Stimulated activated CD4-positive, alpha-beta T cell treated with anti-CD3 and anti-CD28 coated beads, TNF-alpha, amount 100 ng/mL, for 48 hours (primary cell): ENCODE measurements around the gene NOX3.
"Not testable (repeated sequence)": the region's sequence is repeated elsewhere in the genome, so short reads cannot be mapped to it uniquely, and the experiment has no call there.

Source experiments
- DNase-seq, 3 donors: peaks; one replicate each; pipeline ENCODE4 v3.0.0-alpha.2; 2020; ENCODE audit warnings: low read depth in 3 of 3

Gene NOX3

DNA sequence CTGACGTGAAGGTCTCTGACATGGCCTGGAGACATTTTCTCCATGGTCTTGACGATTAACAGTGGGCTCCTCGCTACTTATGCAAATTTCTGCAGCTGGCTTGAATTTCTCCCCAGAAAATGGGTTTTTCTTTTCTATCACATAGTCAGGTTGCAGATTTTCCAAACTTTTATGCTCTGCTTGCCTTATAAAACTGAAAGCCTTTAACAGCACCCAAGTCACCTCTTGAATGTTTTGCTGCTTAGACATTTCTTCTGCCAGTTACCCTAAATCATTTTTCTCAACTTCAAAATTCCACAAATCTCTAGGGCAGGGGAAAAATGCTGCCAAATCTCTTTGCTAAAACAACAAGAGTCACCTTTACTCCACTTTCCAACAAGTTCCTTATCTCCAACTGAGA is 12.9 kb upstream of the NOX3 start:
- not testable (repeated sequence) for DNase-seq

DNA sequence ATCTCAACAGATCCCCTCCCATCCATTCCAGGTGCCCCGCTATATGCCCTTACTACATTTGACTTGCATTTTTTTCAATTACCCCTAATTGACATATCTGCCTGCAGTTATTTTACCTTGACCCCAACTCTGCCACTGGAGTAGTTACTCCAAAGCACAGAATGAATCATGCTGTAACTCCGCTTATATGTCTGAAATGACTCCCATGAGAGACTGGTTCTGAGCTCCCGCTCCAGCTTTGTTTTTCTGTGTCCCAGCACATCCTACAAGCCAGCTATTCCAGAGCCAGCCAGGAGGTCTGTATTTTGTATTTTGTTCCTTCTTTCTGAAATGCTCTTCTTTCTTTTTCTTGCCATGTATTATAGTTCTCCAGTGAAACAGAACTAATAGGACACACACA is 10.9 kb upstream of the NOX3 start:
- no peak for DNase-seq

DNA sequence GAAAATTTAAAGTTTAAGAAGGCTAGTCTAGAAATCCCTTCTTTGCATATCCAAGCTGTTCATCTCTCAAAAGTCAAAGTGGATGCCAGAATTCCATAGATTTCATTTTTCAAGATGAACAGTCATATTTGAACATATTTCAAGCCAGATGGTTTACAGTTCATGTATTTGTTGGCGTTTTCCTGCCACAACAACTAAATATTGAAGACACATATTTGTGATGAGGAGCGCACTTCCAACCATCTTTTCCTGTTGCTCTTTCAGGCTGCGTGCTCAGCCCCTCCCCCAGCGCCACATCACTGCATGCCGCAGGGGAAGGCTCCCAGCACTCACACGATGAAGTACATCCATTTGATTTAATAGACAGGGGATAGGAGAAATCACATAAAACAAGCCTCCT is 5.9 kb upstream of the NOX3 start:
- DNase-seq, result no peak

DNA sequence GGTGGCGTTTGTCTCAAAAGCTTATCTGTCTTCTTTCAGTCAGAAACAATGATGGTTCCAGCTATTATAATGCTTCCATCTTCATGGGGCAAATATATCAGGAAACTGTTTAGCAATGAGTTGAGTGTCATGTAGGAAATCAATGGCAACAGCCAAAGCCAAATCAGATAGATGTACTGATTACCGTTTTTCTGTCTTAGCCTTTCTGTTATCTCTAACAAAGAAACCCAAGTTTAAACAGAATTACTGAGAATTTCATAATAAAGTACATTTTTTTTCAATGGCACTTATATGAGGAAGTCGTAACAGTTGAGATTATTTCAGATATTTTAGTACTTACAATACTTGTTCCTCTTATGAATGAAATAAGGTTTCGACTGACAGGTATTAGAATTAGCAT is 1.2 kb downstream of the NOX3 start:
- no peak for DNase-seq

DNA sequence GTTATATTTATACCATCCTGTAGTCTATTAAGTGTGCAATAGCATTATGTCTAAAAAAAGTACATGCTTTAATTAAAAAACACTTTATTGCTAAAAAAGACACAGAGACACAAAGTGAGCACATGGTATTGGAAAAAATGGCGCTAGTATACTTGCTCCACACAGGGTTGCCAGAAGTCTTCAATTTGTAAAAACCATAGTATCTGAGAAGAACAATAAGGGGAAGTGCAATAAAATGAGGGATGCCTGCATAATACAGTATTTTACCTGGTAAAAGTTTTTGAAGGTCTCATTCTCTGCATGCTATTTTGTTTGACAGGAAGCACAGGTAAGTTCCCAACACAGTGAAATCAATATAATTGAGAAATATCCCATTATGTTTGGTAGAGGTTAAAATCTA is 1.6 kb downstream of the NOX3 start:
- DNase-seq, result no peak

DNA sequence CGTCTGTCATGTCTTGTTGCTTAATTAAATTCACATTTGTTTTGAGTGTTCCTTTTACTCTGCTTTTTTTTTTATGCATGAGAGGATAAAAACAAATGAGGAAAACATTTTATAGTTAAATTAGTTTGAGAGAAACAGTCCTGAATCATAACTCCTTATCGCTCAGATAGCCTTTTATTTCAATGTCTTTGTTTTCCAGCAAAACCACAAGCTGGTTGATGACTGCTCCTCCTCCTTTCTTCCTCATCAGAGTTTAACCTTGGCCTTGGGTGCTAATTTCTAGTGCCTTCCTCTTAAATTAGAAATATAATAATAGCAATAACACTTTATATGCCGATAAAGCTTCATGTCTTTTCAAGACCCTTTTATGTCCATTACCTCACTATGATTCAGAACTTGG is 3.1 kb downstream of the NOX3 start:
- DNase-seq, result no peak

DNA sequence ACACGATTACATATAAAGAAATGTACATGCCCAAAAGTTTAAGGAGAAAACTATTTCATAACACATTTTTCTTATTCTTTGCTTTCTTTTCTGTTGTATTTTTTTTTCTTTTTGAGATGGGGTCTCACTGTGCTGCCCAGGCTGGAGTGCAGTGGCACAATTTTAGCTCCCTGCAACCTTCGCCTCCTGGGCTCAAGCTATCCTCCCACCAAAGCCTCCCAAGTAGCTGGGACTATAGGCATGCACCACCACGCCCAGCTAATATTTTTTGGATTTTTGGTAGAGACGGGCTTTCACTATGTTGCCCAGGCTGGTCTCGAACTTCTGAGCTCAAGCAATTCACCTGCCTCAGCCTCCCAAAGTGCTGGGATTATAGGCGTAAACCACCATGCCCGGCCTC is 4.1 kb downstream of the NOX3 start:
- DNase-seq, result not testable (repeated sequence)

DNA sequence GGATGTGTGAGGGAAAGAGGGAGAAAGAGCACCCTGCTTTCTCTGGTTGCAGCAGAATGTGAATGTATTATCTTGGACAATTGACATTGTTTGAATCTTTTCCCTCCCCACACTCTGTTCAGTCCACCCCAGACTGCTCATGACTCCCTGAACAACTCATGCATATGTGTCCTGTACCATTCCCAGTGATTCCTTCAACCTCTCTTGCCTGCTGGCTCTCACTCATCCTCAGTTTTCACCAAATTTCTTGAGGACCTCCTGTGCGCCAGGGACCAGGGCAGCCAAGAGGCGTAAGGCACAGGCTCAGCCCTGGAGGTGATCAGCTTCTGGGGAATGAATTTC is 5.4 kb downstream of the NOX3 start:
- no peak for DNase-seq

DNA sequence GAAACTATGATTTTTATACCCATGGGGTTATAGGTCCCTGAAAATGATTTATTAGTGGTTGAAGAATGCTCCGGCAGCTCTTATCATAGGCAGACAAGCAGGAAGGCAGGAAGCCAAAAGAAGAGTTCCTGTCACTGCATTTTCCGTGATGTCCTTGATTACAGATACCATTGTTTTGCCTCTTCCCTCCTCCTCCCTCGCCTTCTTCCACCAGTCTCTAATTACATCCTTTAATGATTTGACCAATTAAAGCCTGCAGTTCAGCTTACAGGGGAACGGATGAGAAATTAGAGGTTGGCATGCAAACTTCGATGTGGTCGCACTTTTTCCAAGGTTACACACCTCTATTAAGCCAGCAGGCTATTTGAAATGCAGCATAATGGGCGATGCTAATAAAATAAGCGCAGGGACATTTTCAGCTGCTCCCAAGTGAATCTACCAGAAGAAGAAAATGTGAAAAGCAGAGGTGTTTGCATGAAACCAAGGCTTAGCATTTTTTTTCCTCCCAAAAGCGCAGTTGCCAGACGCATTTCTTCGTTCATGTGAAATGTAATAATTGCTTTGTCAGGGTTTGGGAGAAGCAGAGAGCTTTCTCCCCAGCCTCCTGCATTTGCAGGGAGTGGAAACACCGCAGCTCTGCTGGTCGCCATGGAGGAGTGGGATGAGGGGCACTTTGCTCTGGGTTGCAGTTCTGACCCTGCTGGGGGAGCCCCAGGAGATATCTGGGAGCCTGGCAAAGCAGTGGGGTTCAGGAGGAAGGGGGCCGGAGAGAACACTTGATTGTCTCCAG is 6.0 kb downstream of the NOX3 start:
- no peak for DNase-seq

DNA sequence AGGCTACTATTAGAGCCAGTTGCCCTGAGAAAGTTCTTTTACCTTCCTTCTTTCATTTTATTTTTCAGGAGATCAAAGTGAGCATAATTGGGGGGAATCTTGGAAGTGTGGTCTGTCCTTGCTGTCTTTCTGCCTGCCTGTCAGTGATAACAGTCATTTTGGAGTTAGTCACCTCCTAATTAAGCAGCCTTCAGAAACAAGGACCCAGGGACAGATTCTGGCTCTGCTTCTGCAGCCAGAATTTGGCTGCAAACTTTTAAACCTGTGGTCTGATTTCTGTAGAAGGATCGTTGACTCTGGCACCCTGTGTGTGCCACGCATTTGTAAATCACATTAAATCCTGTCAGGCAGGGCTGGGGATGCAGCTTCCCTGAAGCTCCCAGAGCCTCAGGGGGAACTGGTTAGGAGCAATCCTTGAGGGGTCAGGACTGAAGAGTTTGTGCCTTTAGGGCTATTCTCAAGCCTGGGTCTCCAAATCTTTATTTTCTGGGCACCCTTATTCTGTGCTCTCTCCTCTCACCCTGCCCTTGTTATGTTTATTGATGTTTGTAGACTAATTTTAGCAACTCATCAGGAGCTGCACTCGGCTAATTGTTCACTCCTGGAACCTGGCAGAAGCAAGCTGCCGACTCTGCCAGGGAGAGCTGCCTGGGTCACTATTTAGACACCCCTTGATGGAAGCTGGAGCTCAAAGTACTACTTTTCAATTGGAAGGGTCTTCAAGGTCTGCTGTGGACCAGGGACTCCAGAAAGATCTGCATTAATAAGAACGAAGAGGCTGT is 6.8 kb downstream of the NOX3 start:
- DNase-seq, result no peak

DNA sequence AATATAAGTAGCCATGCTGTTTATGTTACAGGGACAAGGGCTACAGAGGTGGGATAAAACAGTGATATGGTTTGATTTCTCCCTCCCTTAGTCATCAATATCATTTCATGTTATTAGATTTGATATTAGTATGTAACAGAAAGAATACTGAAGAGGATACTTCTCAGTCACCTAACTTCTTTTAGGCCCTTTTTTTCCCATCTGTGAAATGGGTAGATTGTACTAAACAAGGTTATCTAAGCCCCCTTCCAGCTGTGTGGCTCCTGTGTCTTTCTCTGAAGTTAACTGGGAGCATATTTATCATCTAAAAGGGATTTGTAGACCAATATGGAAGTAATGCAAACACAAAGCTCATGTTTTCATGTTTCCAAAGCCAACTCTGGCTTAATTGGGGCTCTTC is 7.7 kb downstream of the NOX3 start:
- DNase-seq, result no peak

DNA sequence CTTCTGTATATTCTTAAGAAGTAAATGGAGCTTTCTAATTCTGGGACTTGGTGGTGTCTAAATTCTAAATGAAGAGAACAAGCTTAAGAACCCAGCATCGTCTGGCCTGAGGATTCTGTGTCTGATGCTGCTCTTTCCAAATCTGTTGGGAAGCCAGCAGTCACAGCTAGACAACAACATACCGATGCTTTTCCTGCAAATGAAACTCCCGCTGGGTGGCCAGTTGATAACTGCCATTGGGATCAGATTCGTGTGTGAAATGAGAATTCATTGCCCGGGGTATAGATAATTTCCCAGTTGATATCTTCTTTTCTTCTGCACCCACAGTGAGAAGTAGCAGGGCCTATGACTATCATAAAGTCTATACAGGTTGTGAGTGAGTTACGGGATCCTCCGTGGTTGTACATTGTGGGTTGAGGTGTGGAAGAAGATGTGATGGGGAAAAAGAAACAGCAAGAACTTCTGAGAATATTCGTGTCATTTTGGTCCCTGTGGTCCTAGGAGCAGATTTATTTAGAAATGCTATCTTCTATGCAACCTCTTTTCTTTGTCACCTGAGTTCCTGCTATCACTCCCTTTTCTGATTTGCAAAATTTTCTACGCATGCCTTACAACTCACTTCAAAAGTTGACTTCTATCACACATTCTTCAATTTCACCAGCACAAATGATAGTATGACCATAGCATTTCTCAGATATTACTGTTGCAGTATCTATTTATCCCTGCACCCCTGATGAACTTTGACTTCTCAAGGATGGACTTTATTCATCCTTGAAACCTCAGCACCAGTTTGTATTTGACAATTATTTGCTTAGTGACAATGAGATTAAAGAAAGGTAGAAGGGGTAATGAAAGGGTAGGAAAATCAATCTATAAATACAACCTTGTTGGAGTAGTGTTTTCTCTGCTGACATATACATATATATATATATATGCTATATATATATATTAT is 10.4 kb downstream of the NOX3 start:
- no peak for DNase-seq

DNA sequence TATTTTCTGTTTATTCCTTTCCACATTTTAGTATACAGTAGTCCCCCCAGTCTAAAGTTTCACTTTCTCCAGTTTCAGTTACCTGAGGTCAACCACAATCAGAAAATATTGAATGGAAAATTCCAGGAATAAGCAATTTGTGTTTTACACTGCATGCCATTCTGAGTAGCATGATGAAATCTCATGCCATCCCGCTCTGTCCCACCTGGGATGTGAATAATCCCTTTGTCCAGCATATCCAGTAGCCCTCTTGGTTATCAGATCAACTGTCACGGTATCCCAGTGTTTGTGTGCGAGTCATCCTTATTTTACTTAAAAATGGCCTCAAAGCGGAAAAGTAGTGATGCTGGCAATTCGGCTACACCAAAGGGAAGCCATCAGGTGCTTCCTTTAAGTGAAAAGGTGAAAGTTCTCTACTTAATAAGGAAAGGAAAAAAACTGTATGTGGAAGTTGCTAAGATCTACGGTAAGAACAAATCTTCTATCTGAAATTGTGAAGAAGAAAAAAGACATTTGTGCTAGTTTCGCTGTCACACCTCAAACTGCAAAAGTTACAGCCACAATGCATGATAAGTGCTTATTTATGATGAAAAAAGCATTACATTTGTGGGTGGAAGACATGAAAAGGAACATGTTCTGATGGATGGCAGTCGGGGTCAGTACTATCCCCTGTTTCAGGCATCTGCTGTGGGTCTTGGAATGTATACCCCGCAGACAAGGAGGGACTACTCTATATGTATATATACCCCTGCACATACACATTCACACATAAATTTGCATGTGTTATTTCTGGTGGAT is 11.3 kb downstream of the NOX3 start:
- DNase-seq, result no peak

DNA sequence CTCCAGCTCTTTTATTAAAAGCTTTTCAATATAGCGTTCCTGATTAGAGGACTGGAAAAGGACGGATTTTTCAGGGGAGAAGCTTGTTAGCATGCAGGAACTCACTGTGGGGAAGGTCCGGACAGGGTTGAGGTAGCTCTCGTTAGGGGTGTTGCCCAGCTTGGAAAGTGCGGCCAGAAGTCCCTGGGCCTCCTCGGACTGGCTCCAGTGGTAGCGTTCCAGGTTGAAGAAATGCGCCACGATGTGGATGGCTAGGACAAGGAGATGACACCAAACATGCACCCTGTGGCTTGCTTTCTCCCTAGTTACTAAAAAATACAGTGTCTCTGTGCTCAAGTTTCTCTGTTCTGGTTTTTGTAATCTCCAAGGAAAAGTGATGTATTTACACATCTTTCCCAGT is 12.5 kb downstream of the NOX3 start:
- DNase-seq, result no peak

DNA sequence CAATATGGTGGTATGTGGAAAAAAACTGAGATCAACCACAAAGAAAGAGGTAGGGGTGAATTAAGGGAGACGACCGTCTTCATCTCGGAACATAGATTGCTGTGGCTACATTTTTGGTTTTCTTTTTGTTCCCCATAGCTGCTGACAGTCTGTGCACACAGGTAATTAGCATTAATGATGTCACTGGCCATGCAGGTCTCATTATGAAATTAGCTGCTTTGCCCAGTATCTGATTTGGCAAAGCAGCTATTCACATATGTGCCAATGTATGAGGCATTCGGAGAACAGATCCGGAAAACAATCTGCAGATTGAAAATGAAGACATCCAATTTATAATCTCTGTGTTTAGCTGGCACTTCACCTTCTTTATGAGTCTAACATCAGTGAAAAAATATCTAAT is 13.1 kb downstream of the NOX3 start:
- no peak for DNase-seq

DNA sequence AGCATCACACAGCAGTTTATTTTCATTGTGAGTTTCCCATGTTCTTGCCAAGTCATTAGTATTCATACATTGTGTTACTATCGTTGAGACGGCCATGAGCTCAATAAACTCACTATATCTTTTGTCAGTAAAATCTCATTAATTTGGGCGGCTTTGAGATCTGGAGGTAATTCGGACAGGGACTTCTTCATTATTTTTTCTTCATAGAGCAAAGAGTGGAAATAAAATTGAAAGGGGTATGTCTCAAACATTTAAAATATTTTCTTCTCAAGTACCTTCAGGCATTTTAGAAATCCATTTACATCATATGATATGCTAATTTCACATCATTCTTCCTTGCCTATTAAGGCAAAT is 14.6 kb downstream of the NOX3 start:
- no peak for DNase-seq

DNA sequence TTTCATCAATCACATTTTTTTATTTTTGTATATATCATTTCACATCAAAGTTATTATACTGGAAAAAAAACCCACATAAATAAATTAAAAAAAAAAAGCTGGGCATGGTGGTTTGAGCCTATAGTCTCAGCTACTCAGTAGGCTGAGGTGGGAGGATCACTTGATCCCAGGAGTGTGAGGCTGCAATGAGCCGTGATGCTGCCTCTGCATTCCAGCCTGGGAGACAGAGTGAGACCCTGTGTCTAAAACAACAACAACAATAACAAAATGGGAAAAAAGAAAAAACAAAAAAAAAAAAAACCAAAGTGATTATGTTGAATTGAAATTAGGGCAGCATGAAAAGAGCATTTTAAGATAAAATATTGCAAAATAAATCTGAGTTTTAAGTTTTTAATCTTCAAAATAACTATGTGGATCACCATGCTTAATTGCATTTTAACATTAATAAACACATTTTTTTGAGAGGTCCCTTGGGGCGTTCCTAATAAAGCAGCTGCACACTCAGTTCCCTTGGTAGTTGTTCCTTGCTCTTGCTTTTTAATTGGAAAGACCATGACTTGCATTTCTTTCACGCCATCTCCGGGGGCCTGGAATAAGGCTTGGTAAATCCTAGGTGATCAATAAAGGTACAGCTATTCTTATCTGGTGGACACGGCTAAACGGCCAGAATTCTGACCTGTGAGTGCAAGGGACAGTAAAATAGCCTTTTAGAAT is 15.1 kb downstream of the NOX3 start:
- DNase-seq, result no peak

DNA sequence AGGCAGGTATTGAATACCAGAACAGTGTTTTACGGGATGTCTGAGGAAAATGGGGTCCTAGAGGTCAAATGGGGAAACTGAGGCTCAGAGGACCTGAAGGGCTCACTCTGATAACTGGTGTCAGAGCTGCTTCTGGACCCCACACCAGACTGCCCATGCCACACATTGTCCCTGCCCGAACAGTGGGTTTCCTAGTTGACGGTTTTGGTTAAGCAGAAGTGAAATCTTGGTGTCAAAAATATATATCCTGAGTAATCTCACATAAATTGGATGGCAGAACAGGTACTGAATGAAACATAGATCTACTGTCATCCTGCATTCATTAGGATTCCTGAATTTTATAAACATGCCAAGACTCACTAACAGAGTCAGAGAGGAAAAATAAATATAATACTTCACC is 16.3 kb downstream of the NOX3 start:
- no peak for DNase-seq

DNA sequence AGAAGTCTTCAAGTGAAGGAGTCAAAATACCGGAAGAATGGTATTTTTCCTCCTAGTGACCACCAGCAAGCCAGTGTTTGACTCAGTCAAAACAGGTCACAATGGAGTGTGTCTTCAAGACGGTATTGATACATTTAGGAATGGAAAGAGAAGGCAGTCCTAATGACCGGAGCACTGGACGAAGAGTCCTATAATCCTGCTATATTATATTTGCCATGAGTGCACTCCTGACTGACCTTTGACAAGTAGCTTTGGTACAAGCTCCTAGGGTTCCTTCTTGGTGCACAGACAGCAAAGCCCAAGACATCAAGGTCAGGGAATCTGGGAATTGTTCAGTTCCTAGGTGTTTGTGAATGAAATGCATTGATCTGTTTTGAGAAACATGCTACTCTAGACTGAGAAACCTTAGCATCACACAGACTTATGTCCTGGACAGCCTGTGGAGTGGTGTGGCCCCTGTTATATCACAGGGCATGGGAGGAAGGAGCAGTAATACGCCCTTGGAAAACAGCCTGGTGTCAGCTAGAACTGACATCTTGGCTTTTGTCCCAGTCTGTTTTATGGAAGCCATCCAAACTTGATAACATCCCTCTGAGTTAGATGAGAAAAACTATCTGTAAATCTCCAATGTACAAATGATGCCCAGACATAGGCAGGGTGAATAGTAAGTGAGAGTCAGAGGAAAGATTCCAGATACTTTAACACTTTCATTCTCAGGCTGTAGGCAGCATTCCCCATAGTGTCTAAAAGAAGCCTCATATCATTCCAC is 18.5 kb downstream of the NOX3 start:
- DNase-seq, result no peak

DNA sequence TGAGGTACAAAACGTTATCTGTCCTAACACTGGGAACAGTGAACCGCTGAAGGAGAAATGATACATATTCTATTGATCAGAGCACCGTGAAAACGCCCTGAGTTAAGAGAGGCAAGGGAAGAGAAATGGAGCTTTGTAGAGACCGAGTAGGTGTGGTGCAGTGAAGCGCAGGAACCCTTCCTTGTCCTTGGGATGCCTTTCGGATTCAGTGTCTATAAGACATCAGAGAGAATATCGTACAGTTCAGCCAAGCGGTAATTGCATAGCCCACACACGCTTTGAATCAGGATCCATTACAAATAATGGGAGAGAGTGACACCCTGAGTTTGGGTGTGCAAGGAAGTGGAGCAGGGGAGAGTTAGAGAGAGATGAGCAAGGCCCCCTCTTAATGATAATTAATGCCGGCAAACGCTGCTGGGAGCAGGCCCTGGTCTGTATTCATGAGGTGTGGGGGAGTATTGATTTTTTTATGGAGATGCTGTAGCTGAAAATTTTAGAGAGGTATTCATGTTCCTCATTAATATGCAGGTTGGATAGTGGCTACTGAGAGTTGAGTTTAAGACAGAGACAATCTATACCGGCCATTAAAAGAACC is 20.7 kb downstream of the NOX3 start:
- no peak for DNase-seq
